Ovary (tissue), 3 donors: ENCODE data around the gene USP6NL.

ENCODE experiments used
- EP300 ChIP-seq: sonication (generic); formaldehyde crosslinking; IDR thresholded peaks from one replicate; pipeline ENCODE4 v1.6.1; 2017; ENCODE audit warnings: antibody characterized with exemption
- TF ChIP-seq, protein P1 (sequence below), 3 donors: fragments of 450-650 bp in 2 of 3; fragments of 200-600 bp in 1 of 3; IDR thresholded peaks; one replicate each; pipeline versions ENCODE4 v1.5.1 to v1.8.0; 2016 to 2022; ENCODE audit warnings: antibody characterized with exemption in 3 of 3, mild to moderate bottlenecking in 1 of 3
- donor health status: DM: no; HTN: no; CAD: no.

DNA sequence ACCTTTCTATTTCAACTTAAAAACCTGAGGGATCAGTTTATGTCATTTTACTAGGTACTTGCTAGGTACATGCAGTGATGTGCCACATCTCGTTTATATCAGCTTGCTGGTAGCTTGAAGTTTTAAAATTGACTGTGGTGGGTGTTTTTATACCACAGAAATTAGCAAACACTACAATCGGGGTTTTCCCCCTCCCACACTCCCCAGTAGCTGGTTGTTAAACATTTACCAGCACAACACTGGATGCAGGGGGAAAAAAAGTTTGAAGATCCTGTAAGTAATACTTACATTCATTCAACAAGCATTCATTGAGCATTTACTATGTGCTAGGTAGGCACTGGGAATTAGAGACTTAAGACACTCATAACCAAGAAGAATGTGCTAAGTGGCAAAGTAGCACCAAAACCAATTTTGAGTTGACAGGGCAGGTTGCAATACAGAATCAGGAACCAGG is 32.6 kb downstream of the USP6NL start:
- TF ChIP-seq EP300 = no peak
- TF ChIP-seq, protein P1, sequence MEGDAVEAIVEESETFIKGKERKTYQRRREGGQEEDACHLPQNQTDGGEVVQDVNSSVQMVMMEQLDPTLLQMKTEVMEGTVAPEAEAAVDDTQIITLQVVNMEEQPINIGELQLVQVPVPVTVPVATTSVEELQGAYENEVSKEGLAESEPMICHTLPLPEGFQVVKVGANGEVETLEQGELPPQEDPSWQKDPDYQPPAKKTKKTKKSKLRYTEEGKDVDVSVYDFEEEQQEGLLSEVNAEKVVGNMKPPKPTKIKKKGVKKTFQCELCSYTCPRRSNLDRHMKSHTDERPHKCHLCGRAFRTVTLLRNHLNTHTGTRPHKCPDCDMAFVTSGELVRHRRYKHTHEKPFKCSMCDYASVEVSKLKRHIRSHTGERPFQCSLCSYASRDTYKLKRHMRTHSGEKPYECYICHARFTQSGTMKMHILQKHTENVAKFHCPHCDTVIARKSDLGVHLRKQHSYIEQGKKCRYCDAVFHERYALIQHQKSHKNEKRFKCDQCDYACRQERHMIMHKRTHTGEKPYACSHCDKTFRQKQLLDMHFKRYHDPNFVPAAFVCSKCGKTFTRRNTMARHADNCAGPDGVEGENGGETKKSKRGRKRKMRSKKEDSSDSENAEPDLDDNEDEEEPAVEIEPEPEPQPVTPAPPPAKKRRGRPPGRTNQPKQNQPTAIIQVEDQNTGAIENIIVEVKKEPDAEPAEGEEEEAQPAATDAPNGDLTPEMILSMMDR (IDR thresholded peaks at IDR 0.05) = no peak
